ENCODE results near the gene TRIO.

DNA sequence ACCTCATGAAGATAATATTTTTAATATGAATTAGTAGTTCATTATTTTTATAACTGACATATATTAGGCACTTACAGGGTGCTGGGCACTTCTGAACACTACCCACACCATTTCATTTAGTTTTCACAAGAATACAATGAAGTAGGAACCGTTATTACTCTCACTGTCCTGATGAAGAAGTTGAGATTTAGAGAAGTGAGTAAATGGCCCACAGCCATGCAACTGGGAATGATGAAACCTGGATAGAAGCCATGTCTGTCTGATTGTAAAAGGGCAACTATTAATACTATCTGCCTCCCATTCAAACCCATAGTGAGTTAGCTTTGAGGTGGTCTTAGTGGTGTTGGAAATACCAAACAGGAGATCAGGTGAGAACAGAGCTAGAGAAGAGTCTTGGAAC lies 408.9 kb downstream of the TRIO start:
- TF ChIP-seq SMC3 (IDR thresholded peaks at IDR 0.05; ENCODE audit: low read depth, low read length), result no peak
- TF ChIP-seq, protein P1, sequence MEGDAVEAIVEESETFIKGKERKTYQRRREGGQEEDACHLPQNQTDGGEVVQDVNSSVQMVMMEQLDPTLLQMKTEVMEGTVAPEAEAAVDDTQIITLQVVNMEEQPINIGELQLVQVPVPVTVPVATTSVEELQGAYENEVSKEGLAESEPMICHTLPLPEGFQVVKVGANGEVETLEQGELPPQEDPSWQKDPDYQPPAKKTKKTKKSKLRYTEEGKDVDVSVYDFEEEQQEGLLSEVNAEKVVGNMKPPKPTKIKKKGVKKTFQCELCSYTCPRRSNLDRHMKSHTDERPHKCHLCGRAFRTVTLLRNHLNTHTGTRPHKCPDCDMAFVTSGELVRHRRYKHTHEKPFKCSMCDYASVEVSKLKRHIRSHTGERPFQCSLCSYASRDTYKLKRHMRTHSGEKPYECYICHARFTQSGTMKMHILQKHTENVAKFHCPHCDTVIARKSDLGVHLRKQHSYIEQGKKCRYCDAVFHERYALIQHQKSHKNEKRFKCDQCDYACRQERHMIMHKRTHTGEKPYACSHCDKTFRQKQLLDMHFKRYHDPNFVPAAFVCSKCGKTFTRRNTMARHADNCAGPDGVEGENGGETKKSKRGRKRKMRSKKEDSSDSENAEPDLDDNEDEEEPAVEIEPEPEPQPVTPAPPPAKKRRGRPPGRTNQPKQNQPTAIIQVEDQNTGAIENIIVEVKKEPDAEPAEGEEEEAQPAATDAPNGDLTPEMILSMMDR (IDR thresholded peaks at IDR 0.05), result no peak
- TF ChIP-seq EZH2phosphoT487 (IDR thresholded peaks at IDR 0.05; ENCODE audit: borderline replicate concordance, low read depth), result no peak
- TF ChIP-seq POLR2AphosphoS5 (IDR thresholded peaks at IDR 0.05; ENCODE audit: low read depth, low read length), result no peak
- TF ChIP-seq, protein P2, sequence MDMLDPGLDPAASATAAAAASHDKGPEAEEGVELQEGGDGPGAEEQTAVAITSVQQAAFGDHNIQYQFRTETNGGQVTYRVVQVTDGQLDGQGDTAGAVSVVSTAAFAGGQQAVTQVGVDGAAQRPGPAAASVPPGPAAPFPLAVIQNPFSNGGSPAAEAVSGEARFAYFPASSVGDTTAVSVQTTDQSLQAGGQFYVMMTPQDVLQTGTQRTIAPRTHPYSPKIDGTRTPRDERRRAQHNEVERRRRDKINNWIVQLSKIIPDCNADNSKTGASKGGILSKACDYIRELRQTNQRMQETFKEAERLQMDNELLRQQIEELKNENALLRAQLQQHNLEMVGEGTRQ (IDR thresholded peaks at IDR 0.05; ENCODE audit: borderline replicate concordance, low read depth, low read length), result no peak
- no peak for TF ChIP-seq TAF1 (IDR thresholded peaks at IDR 0.05; ENCODE audit: borderline replicate concordance, low read depth, low read length)
- TF ChIP-seq, protein P3, sequence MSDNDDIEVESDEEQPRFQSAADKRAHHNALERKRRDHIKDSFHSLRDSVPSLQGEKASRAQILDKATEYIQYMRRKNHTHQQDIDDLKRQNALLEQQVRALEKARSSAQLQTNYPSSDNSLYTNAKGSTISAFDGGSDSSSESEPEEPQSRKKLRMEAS (IDR thresholded peaks at IDR 0.05; ENCODE audit: low read depth), result no peak
- TF ChIP-seq, protein P4, sequence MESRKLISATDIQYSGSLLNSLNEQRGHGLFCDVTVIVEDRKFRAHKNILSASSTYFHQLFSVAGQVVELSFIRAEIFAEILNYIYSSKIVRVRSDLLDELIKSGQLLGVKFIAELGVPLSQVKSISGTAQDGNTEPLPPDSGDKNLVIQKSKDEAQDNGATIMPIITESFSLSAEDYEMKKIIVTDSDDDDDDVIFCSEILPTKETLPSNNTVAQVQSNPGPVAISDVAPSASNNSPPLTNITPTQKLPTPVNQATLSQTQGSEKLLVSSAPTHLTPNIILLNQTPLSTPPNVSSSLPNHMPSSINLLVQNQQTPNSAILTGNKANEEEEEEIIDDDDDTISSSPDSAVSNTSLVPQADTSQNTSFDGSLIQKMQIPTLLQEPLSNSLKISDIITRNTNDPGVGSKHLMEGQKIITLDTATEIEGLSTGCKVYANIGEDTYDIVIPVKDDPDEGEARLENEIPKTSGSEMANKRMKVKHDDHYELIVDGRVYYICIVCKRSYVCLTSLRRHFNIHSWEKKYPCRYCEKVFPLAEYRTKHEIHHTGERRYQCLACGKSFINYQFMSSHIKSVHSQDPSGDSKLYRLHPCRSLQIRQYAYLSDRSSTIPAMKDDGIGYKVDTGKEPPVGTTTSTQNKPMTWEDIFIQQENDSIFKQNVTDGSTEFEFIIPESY (IDR thresholded peaks at IDR 0.05; ENCODE audit: borderline replicate concordance, low read depth), result no peak
- TF ChIP-seq RCOR1 (IDR thresholded peaks at IDR 0.05; ENCODE audit: low read length), result no peak
